Peyer's patch (tissue), 4 donors: Measurements from ENCODE around the gene ATXN3L. TPM values are rescaled to one million over a fixed set of nuclear protein-coding genes. Genes with fewer than 3 reads are reported as not detected.

Experiments
- DNase-seq, 3 donors: peaks; one replicate each; pipeline ENCODE4 v3.0.0-alpha.2; 2017 to 2019
- H3K27ac ChIP-seq, 4 donors: fragments of 200-600 bp; sonication (generic); one replicate each; pipeline ENCODE4 v1.5.1; 2016 to 2019
- H3K27me3 ChIP-seq, 2 donors: fragments of 200-600 bp; sonication (generic); one replicate each; pipeline ENCODE4 v1.5.1; 2019
- H3K36me3 ChIP-seq, 3 donors: fragments of 200-600 bp; sonication (generic); one replicate each; pipeline ENCODE4 v1.5.1; 2016 to 2019
- H3K4me1 ChIP-seq, 4 donors: fragments of 200-600 bp; sonication (generic); one replicate each; pipeline ENCODE4 v1.5.1; 2016 to 2019
- H3K4me3 ChIP-seq, 4 donors: fragments of 200-600 bp; sonication (generic); 1 replicate in 3 of 4; 2 replicates in 1 of 4; pipeline ENCODE4 v1.5.1; 2016 to 2019; ENCODE audit warnings: mild to moderate bottlenecking in 1 of 4
- H3K9me3 ChIP-seq, 4 donors: fragments of 200-600 bp; sonication (generic); one replicate each; pipeline ENCODE4 v1.5.1; 2016 to 2019; ENCODE audit warnings: mild to moderate bottlenecking in 1 of 4
- CTCF ChIP-seq, 6 experiments: fragments of 450-650 bp in 4 of 6; fragments of 200-600 bp in 2 of 6; sonication (generic) in 1 of 6; IDR thresholded peaks; one replicate each; pipeline ENCODE4 v1.5.1; 2017 to 2019; ENCODE audit warnings: antibody characterized with exemption in 6 of 6, mild to moderate bottlenecking in 3 of 6, moderate library complexity in 1 of 6
- POLR2A ChIP-seq, 2 donors: fragments of 450-650 bp; IDR thresholded peaks; one replicate each; pipeline ENCODE4 v1.5.1; 2017; ENCODE audit warnings: antibody characterized with exemption in 2 of 2, mild to moderate bottlenecking in 2 of 2, moderate library complexity in 2 of 2
- total RNA-seq, 4 donors: library from RNA; depleted of rRNA; stranded (reverse); fragments of >200 nt; gene quantifications; one replicate each; pipeline ENCODE4 v1.1.0, GENCODE V29; 2016

The ATXN3L gene
- total RNA-seq, 4 donors from 2014 or later: not detected

- H3K36me3 ChIP-seq: no peaks in the 10 kb centered on the region
- no peaks in the 10 kb centered on the region for H3K9me3 ChIP-seq
- no peak overlapping the region for H3K27ac ChIP-seq
- no peaks in the 10 kb centered on the region for H3K27me3 ChIP-seq
- no peak for DNase-seq
- no peaks in the 10 kb centered on the region for H3K4me1 ChIP-seq
- no peak for TF ChIP-seq CTCF (IDR thresholded peaks at IDR 0.05)
- TF ChIP-seq POLR2A (IDR thresholded peaks at IDR 0.05): no peak
- no peak overlapping the region for H3K4me3 ChIP-seq
These were observed 44.5 kb upstream of the ATXN3L start for GRCh38 chrX:13364230-13364857.

- Histone ChIP-seq H3K27ac (no peak overlapping the region), H3K9me3 (no peaks in the 10 kb centered on the region), H3K36me3 (no peaks in the 10 kb centered on the region), H3K4me1 (no peaks in the 10 kb centered on the region), H3K4me3 (no peak overlapping the region), H3K27me3 (no peaks in the 10 kb centered on the region)
- no peak for DNase-seq
- no peak for TF ChIP-seq CTCF (IDR thresholded peaks at IDR 0.05)
- no peak for TF ChIP-seq POLR2A (IDR thresholded peaks at IDR 0.05)
These were observed 40.3 kb upstream of the ATXN3L start for GRCh38 chrX:13360146-13360545.

GRCh38 chrX:13357925-13358324 lies 38.1 kb upstream of the ATXN3L start:
- no peak for DNase-seq
- no peaks in the 10 kb centered on the region for H3K36me3 ChIP-seq
- no peaks in the 10 kb centered on the region for H3K9me3 ChIP-seq
- H3K4me1 ChIP-seq: no peaks in the 10 kb centered on the region
- H3K27me3 ChIP-seq: no peaks in the 10 kb centered on the region
- no peak overlapping the region for H3K4me3 ChIP-seq
- H3K27ac ChIP-seq: no peak overlapping the region
- TF ChIP-seq POLR2A (IDR thresholded peaks at IDR 0.05): no peak
- TF ChIP-seq CTCF (IDR thresholded peaks at IDR 0.05): no peak

DNA sequence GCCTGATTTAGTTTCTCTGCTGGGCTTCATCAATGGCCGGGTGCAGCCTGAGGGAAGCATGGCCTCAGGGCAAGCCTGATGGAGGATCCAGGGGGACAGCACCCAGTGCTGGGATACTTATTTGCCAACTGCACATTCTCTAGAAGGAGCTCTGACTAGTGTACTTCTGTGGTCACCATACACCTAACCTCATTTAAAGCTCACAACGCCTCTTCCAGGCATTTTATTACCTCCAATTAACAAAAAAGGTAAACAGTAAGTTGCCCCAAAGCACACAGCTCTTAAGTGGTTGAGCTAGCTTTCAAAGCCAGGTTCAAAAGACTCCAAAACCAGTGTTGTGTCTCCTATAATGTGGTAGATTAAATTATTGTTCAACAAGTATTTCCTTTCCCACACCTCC lies 26.8 kb upstream of the ATXN3L start:
- no peak overlapping the region for H3K4me3 ChIP-seq
- TF ChIP-seq CTCF (IDR thresholded peaks at IDR 0.05) (no peak), POLR2A (IDR thresholded peaks at IDR 0.05) (no peak)
- no peaks in the 10 kb centered on the region for H3K36me3 ChIP-seq
- H3K27ac ChIP-seq: no peak overlapping the region
- no peaks in the 10 kb centered on the region for H3K9me3 ChIP-seq
- no peak for DNase-seq
- no peaks in the 10 kb centered on the region for H3K4me1 ChIP-seq
- H3K27me3 ChIP-seq: no peaks in the 10 kb centered on the region

DNA sequence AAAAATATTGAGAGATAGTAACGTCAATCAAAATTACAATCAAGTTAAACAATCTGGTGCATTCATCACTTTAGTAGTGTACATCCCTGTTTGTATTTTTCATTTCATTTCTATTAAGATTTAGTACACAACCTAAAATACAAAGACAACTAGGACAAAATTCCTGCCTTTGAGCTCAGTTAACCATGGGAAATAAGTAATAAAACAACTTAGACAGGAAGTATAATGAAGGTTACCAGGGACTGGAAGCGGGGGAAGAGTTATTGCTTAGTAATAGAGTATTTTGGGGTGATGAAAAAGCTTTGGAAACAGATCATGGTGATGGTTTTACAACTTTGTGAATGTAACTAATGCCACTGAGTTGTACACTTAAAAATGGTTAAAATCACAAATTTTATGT lies 25.6 kb upstream of the ATXN3L start:
- TF ChIP-seq POLR2A (IDR thresholded peaks at IDR 0.05): no peak
- no peak for TF ChIP-seq CTCF (IDR thresholded peaks at IDR 0.05)
- H3K4me3 ChIP-seq: no peak overlapping the region
- H3K9me3 ChIP-seq: no peaks in the 10 kb centered on the region
- no peaks in the 10 kb centered on the region for H3K4me1 ChIP-seq
- DNase-seq: no peak
- H3K27ac ChIP-seq: peak overlapping the region in 1 of 4 donors; percentile 42
- no peaks in the 10 kb centered on the region for H3K36me3 ChIP-seq
- no peaks in the 10 kb centered on the region for H3K27me3 ChIP-seq

- TF ChIP-seq CTCF (IDR thresholded peaks at IDR 0.05) (no peak), POLR2A (IDR thresholded peaks at IDR 0.05) (no peak)
- Histone ChIP-seq H3K4me1 (no peaks in the 10 kb centered on the region), H3K9me3 (no peaks in the 10 kb centered on the region), H3K4me3 (no peak overlapping the region), H3K27me3 (no peaks in the 10 kb centered on the region), H3K36me3 (no peaks in the 10 kb centered on the region), H3K27ac (peak overlapping the region in 1 of 4 donors; percentile 42)
- DNase-seq: no peak
These were observed 25.2 kb upstream of the ATXN3L start for GRCh38 chrX:13345037-13345436.
